ENCODE results near the gene ZRANB2. TPM values are rescaled to one million over a fixed set of nuclear protein-coding genes. Genes with fewer than 3 reads are reported as not detected.

The ZRANB2 gene
- polyA plus RNA-seq, 1 donor (not counting 4 experiments of a cell fraction or from before 2014, with no cell fraction given), result 92.3 TPM

DNA sequence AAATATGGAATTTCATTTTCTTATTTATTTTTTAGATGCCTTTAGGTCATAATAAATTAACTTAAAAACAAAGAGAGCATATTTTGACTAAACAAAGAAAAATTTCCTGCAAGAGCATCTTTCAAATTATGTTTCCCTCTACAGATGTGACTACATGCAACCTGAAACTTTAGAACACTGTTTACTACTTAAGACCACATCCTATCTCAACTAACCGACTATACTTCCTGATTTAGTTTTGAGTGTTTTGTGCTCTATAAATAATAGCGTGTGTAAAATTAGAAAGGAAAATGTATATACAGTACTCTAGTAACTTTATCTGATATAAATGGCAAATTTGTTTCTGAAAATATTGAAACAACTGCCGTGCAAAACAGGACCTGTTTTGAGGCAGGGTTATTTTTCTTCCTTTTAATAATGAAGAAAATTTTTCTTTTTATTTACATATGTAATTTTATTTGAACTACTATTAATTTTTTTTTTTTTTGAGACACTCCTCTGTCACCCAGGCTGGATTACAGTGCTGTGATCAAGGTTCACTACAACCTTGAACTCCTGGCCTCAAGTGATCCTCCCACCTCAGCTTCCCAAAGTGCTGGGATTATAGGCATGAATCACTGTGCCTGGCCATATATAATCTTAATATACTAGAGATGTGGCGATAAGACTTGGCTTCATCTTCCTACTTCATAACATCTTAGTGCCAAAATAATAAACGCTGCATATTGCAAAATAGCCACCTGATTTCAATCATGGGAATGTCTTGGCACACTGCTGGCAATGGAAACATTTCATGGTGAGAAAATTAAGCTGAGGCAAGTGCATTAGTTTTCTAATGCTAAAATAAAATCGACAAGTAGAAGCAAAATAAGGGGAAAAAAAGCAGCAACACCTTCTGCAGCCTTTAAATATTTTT, 12.3 kb downstream of the ZRANB2 start:
- Histone ChIP-seq H3K9ac (ENCODE audit: control insufficient read depth, extremely low read depth, insufficient read depth, low read length) (no peak overlapping the region), H2AFZ (ENCODE audit: control insufficient read depth, low read length) (no peak overlapping the region), H3K4me2 (ENCODE audit: control insufficient read depth, extremely low read depth, insufficient read depth, low read depth, low read length) (no peak overlapping the region), H3K27ac (ENCODE audit: control insufficient read depth, insufficient read depth, low read length) (no peak overlapping the region), H4K20me1 (ENCODE audit: control insufficient read depth, extremely low read depth, insufficient read depth, low read length) (no peaks in the 10 kb centered on the region), H3K27me3 (ENCODE audit: control insufficient read depth, extremely low read depth, insufficient read depth, low read length) (no peaks in the 10 kb centered on the region), H3K9me1 (ENCODE audit: control insufficient read depth, extremely low read depth, insufficient read depth, low read length) (no peaks in the 10 kb centered on the region), H3K36me3 (ENCODE audit: control insufficient read depth in 2 of 2, extremely low read depth in 1 of 2, insufficient read depth in 2 of 2, low read length in 2 of 2) (peaks cover 20 to 21% of the 10 kb centered on the region in 2 experiments), H3K9me3 (ENCODE audit: control insufficient read depth, low read depth, low read length) (no peaks in the 10 kb centered on the region), H3K4me1 (ENCODE audit: control insufficient read depth, extremely low read depth, insufficient read depth, low read length) (no peaks in the 10 kb centered on the region), H3K4me3 (ENCODE audit: control insufficient read depth in 2 of 3, extremely low read depth in 1 of 3, insufficient read depth in 2 of 3, low read depth in 1 of 3, low read length in 3 of 3) (no peak overlapping the region), H3K79me2 (ENCODE audit: control insufficient read depth, insufficient read depth, low read length) (no peaks in the 10 kb centered on the region)
- TF ChIP-seq, protein P1, sequence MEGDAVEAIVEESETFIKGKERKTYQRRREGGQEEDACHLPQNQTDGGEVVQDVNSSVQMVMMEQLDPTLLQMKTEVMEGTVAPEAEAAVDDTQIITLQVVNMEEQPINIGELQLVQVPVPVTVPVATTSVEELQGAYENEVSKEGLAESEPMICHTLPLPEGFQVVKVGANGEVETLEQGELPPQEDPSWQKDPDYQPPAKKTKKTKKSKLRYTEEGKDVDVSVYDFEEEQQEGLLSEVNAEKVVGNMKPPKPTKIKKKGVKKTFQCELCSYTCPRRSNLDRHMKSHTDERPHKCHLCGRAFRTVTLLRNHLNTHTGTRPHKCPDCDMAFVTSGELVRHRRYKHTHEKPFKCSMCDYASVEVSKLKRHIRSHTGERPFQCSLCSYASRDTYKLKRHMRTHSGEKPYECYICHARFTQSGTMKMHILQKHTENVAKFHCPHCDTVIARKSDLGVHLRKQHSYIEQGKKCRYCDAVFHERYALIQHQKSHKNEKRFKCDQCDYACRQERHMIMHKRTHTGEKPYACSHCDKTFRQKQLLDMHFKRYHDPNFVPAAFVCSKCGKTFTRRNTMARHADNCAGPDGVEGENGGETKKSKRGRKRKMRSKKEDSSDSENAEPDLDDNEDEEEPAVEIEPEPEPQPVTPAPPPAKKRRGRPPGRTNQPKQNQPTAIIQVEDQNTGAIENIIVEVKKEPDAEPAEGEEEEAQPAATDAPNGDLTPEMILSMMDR (optimal IDR thresholded peaks at IDR 0.05 in 1 of 3, IDR thresholded peaks at IDR 0.05 in 1 of 3, conservative IDR thresholded peaks at IDR 0.05 in 1 of 3; ENCODE audit: extremely low read depth in 1 of 3, insufficient read depth in 2 of 3, low read length in 3 of 3), result no peak
- no peak for TF ChIP-seq EZH2 (IDR thresholded peaks at IDR 0.05; ENCODE audit: low read length)
- dilution Hi-C loops (cut with MboI; ENCODE audit: extremely low pct_ligation_motif_present, low sequenced_read_pairs), result no loop called here
- FAIRE-seq (no peak), DNase-seq (ENCODE audit: low read depth, low spot score) (no peak)

DNA sequence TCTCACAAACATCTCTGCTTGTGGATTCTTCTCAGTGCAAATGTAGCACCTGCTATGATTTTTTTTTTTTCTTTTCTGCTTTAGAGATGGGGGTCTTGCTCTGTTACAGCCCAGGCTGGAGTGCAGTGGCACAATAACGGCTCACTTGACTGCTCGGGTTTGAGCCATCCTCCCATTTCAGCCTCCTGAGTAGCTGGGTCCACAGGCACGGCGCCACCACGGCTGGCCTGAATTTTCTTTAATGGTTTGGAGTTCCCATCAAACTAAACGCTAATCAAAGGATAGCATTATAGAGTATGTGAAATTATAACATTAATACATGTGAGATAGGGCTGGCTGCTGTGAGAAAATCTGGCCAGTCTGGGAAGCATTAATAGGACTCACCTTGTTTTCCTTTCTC, 26.0 kb downstream of the ZRANB2 start:
- DNase-seq (ENCODE audit: low read depth, low spot score), result no peak
- FAIRE-seq, result no peak

More for the DNA sequence above, 26.0 kb downstream of the ZRANB2 start:
- H3K4me3 ChIP-seq (ENCODE audit: control insufficient read depth in 2 of 3, extremely low read depth in 1 of 3, insufficient read depth in 2 of 3, low read depth in 1 of 3, low read length in 3 of 3), result no peak overlapping the region
- H3K27ac ChIP-seq (ENCODE audit: control insufficient read depth, insufficient read depth, low read length), result no peak overlapping the region
- no peak overlapping the region for H2AFZ ChIP-seq (ENCODE audit: control insufficient read depth, low read length)
- H3K4me2 ChIP-seq (ENCODE audit: control insufficient read depth, extremely low read depth, insufficient read depth, low read depth, low read length), result no peak overlapping the region
- dilution Hi-C loops (cut with MboI; ENCODE audit: extremely low pct_ligation_motif_present, low sequenced_read_pairs), result no loop called here
- no peaks in the 10 kb centered on the region for H4K20me1 ChIP-seq (ENCODE audit: control insufficient read depth, extremely low read depth, insufficient read depth, low read length)
- TF ChIP-seq EZH2 (IDR thresholded peaks at IDR 0.05; ENCODE audit: low read length), result no peak
- TF ChIP-seq, protein P1 (optimal IDR thresholded peaks at IDR 0.05 in 1 of 3, IDR thresholded peaks at IDR 0.05 in 1 of 3, conservative IDR thresholded peaks at IDR 0.05 in 1 of 3; ENCODE audit: extremely low read depth in 1 of 3, insufficient read depth in 2 of 3, low read length in 3 of 3), result no peak
- H3K9ac ChIP-seq (ENCODE audit: control insufficient read depth, extremely low read depth, insufficient read depth, low read length), result no peak overlapping the region
- H3K4me1 ChIP-seq (ENCODE audit: control insufficient read depth, extremely low read depth, insufficient read depth, low read length), result no peaks in the 10 kb centered on the region
- H3K27me3 ChIP-seq (ENCODE audit: control insufficient read depth, extremely low read depth, insufficient read depth, low read length), result no peaks in the 10 kb centered on the region
- H3K9me3 ChIP-seq (ENCODE audit: control insufficient read depth, low read depth, low read length), result no peaks in the 10 kb centered on the region
- H3K79me2 ChIP-seq (ENCODE audit: control insufficient read depth, insufficient read depth, low read length), result no peaks in the 10 kb centered on the region
- peaks cover 0 to 4% of the 10 kb centered on the region in 2 experiments for H3K36me3 ChIP-seq (ENCODE audit: control insufficient read depth in 2 of 2, extremely low read depth in 1 of 2, insufficient read depth in 2 of 2, low read length in 2 of 2)
- H3K9me1 ChIP-seq (ENCODE audit: control insufficient read depth, extremely low read depth, insufficient read depth, low read length), result no peaks in the 10 kb centered on the region
